GM12878 (cell line): ENCODE measurements around the gene GSTCD.

Source experiments
- ATF7 ChIP-seq: fragments of 450-650 bp; IDR thresholded peaks from 2 replicates; pipeline ENCODE4 v1.6.1; 2016; ENCODE audit warnings: low read depth, mild to moderate bottlenecking
- CTCF ChIP-seq, 3 experiments: IDR thresholded peaks in 2 of 3; conservative IDR thresholded peaks in 1 of 3; 2 replicates each; pipeline ENCODE4 v1.5.1; 2011; ENCODE audit warnings: low read depth in 3 of 3, low read length in 3 of 3, mild to moderate bottlenecking in 3 of 3, control low read depth in 2 of 3, moderate library complexity in 2 of 3, inconsistent platforms in 1 of 3, mixed read lengths in 1 of 3; ENCODE audit not compliant: control insufficient read depth in 2 of 3, insufficient read depth in 1 of 3; ENCODE audit errors: extremely low read depth in 1 of 3
- NFIC ChIP-seq: IDR thresholded peaks from 2 replicates; pipeline ENCODE4 v1.6.1; 2012; ENCODE audit warnings: low read depth, mild to moderate bottlenecking, inconsistent platforms, low read length, moderate library complexity
- NR2C2 ChIP-seq: IDR thresholded peaks from 2 replicates; pipeline ENCODE4 v1.6.1; 2011; ENCODE audit warnings: borderline replicate concordance, low read depth; ENCODE audit not compliant: control insufficient read depth, insufficient read length
- POLR2A ChIP-seq: IDR thresholded peaks from 2 replicates; pipeline ENCODE4 v1.6.1; 2011; ENCODE audit warnings: low read depth, mild to moderate bottlenecking, low read length
- POLR2AphosphoS5 ChIP-seq: IDR thresholded peaks from 2 replicates; pipeline ENCODE4 v1.6.1; 2011; ENCODE audit warnings: mild to moderate bottlenecking, low read length, inconsistent platforms
- RAD21 ChIP-seq: IDR thresholded peaks from 2 replicates; pipeline ENCODE4 v1.6.1; 2011; ENCODE audit warnings: mild to moderate bottlenecking, low read depth, low read length, moderate library complexity; ENCODE audit not compliant: insufficient read depth
- RUNX3 ChIP-seq: IDR thresholded peaks from 2 replicates; pipeline ENCODE4 v1.6.1; 2012; ENCODE audit warnings: low read length, inconsistent platforms
- ZBTB33 ChIP-seq: fragments of 450-650 bp; IDR thresholded peaks from 2 replicates; pipeline ENCODE4 v1.6.1; 2017; ENCODE audit warnings: mild to moderate bottlenecking
- ZNF217 ChIP-seq: fragments of 450-650 bp; IDR thresholded peaks from 2 replicates; pipeline ENCODE4 v1.6.1; 2017; ENCODE audit warnings: antibody characterized with exemption, mild to moderate bottlenecking

- TF ChIP-seq NR2C2 (no peak), NFIC (no peak), CTCF (IDR thresholded peaks at IDR 0.05 in 2 of 3, conservative IDR thresholded peaks at IDR 0.05 in 1 of 3; ENCODE audit: control insufficient read depth in 2 of 3, extremely low read depth in 1 of 3, insufficient read depth in 1 of 3, low read depth in 3 of 3, low read length in 3 of 3) (no peak), POLR2A (no peak), ZBTB33 (no peak), RUNX3 (no peak), POLR2AphosphoS5 (no peak), ZNF217 (no peak), ATF7 (no peak), RAD21 (no peak)
Measured at GRCh38 chr4:105805501-105806120, 97.0 kb downstream of the GSTCD start.
